HEK293T (cell line): ENCODE data around the gene GNA14.
"Not testable (repeated sequence)": the region's sequence is repeated elsewhere in the genome, so short reads cannot be mapped to it uniquely, and the experiment has no call there.

ENCODE experiments used
- ARNT ChIP-seq: fragments of 450-650 bp; IDR thresholded peaks from 2 replicates; pipeline ENCODE4 v1.6.1; 2017; ENCODE audit warnings: mild to moderate bottlenecking
- BHLHE40 ChIP-seq: fragments of 450-650 bp; IDR thresholded peaks from 2 replicates; pipeline ENCODE4 v1.6.1; 2016; ENCODE audit warnings: mild to moderate bottlenecking, moderate library complexity, borderline replicate concordance
- CTBP1 ChIP-seq: fragments of 450-650 bp; IDR thresholded peaks from 2 replicates; pipeline ENCODE4 v1.6.1; 2016; ENCODE audit warnings: borderline replicate concordance
- ELF4 ChIP-seq: fragments of 450-650 bp; IDR thresholded peaks from 2 replicates; pipeline ENCODE4 v1.6.1; 2017; ENCODE audit warnings: antibody characterized with exemption
- FOXA1 ChIP-seq: fragments of 450-650 bp; IDR thresholded peaks from 2 replicates; pipeline ENCODE4 v1.6.1; 2016; ENCODE audit warnings: mild to moderate bottlenecking
- FOXK2 ChIP-seq: fragments of 450-650 bp; IDR thresholded peaks from 2 replicates; pipeline ENCODE4 v1.6.1; 2016; ENCODE audit warnings: mild to moderate bottlenecking
- FOXM1 ChIP-seq: fragments of 450-650 bp; IDR thresholded peaks from 2 replicates; pipeline ENCODE4 v1.6.1; 2017; ENCODE audit warnings: mild to moderate bottlenecking, borderline replicate concordance
- L3MBTL2 ChIP-seq: fragments of 450-650 bp; conservative IDR thresholded peaks from 2 replicates; pipeline ENCODE4 v1.6.1; 2016; ENCODE audit warnings: mild to moderate bottlenecking
- LEF1 ChIP-seq: fragments of 450-650 bp; IDR thresholded peaks from 2 replicates; pipeline ENCODE4 v1.6.1; 2017; ENCODE audit warnings: mild to moderate bottlenecking, borderline replicate concordance
- PKNOX1 ChIP-seq: fragments of 450-650 bp; IDR thresholded peaks from 2 replicates; pipeline ENCODE4 v1.6.1; 2016
- SP1 ChIP-seq: fragments of 450-650 bp; IDR thresholded peaks from 2 replicates; pipeline ENCODE4 v1.6.1; 2017
- SUZ12 ChIP-seq: fragments of 450-650 bp; IDR thresholded peaks from 2 replicates; pipeline ENCODE4 v1.6.1; 2016; ENCODE audit warnings: mild to moderate bottlenecking
- TARDBP ChIP-seq: fragments of 450-650 bp; IDR thresholded peaks from 2 replicates; pipeline ENCODE4 v1.6.1; 2016

- TF ChIP-seq BHLHE40, FOXM1, SP1, FOXK2, LEF1, FOXA1, PKNOX1, L3MBTL2, TARDBP, SUZ12, CTBP1, ARNT, ELF4: not testable (repeated sequence)
Observed at GRCh38 chr9:77489405-77490163, 158.5 kb downstream of the GNA14 start.
